HG02623 (cell line): ENCODE data around the gene SORL1.

Source experiments
- ATAC-seq: cut with Tn5 transposase; IDR thresholded peaks from one replicate; pipeline ENCODE4 v1.9.1; 2021; ENCODE audit warnings: moderate library complexity; ENCODE audit not compliant: unreplicated experiment

Gene SORL1

GRCh38 chr11:121650351-121651256 lies 198.5 kb downstream of the SORL1 start:
- no peak for ATAC-seq

- no peak for ATAC-seq
Measured at GRCh38 chr11:121651257-121651605, 199.1 kb downstream of the SORL1 start.

GRCh38 chr11:121652971-121653370 lies 200.9 kb downstream of the SORL1 start:
- ATAC-seq: no peak

- ATAC-seq: no peak
Measured at GRCh38 chr11:121654259-121654842, 202.2 kb downstream of the SORL1 start.

GRCh38 chr11:121654843-121655536 lies 202.9 kb downstream of the SORL1 start:
- no peak for ATAC-seq

GRCh38 chr11:121655537-121656327 lies 203.6 kb downstream of the SORL1 start:
- peak; percentile 90 for ATAC-seq

- ATAC-seq: no peak
Measured at GRCh38 chr11:121656328-121657090, 204.4 kb downstream of the SORL1 start.

GRCh38 chr11:121657146-121657545 lies 205.0 kb downstream of the SORL1 start:
- ATAC-seq: no peak

GRCh38 chr11:121659811-121660210 lies 207.7 kb downstream of the SORL1 start:
- ATAC-seq: no peak

- ATAC-seq: no peak
Measured at GRCh38 chr11:121661880-121662486, 209.9 kb downstream of the SORL1 start.

- ATAC-seq: no peak
Measured at GRCh38 chr11:121664144-121664543, 212.0 kb downstream of the SORL1 start.

GRCh38 chr11:121665206-121665838 lies 213.2 kb downstream of the SORL1 start:
- no peak for ATAC-seq

- ATAC-seq: no peak
Measured at GRCh38 chr11:121667836-121668235, 215.7 kb downstream of the SORL1 start.

GRCh38 chr11:121669422-121669821 lies 217.3 kb downstream of the SORL1 start:
- ATAC-seq: no peak

- no peak for ATAC-seq
Measured at GRCh38 chr11:121670266-121670665, 218.2 kb downstream of the SORL1 start.

GRCh38 chr11:121670805-121671282 lies 218.7 kb downstream of the SORL1 start:
- no peak for ATAC-seq

GRCh38 chr11:121671283-121672168 lies 219.4 kb downstream of the SORL1 start:
- ATAC-seq: no peak
